Measurements from ENCODE around the gene NCOA7.
A peak's percentile ranks its signal among the peaks of the same experiment; 100 is the strongest.
"Not testable (repeated sequence)": the region's sequence is repeated elsewhere in the genome, so short reads cannot be mapped to it uniquely, and the experiment has no call there.

Gene NCOA7

GRCh38 chr6:125791151-125791819 is 525 bp downstream of the NCOA7 start:
- DNase-seq (ENCODE audit: low spot score): peak; percentile 56

GRCh38 chr6:125791820-125792165 is 1.0 kb downstream of the NCOA7 start:
- DNase-seq (ENCODE audit: low spot score): no peak

- no peak for DNase-seq (ENCODE audit: low spot score)
Measured at GRCh38 chr6:125792172-125792571, 1.4 kb downstream of the NCOA7 start.

GRCh38 chr6:125792680-125793079 is 1.9 kb downstream of the NCOA7 start:
- no peak for DNase-seq (ENCODE audit: low spot score)

GRCh38 chr6:125793280-125793679 is 2.5 kb downstream of the NCOA7 start:
- no peak for DNase-seq (ENCODE audit: low spot score)

GRCh38 chr6:125793863-125794262 is 3.1 kb downstream of the NCOA7 start:
- no peak for DNase-seq (ENCODE audit: low spot score)

- DNase-seq (ENCODE audit: low spot score): no peak
Measured at GRCh38 chr6:125794342-125795137, 3.8 kb downstream of the NCOA7 start.

- DNase-seq (ENCODE audit: low spot score): no peak
Measured at GRCh38 chr6:125795301-125795700, 4.5 kb downstream of the NCOA7 start.

GRCh38 chr6:125797120-125797885 is 6.5 kb downstream of the NCOA7 start:
- DNase-seq (ENCODE audit: low spot score): no peak

- no peak for DNase-seq (ENCODE audit: low spot score)
Measured at GRCh38 chr6:125797886-125798444, 7.2 kb downstream of the NCOA7 start.

GRCh38 chr6:125798734-125799508 is 8.2 kb downstream of the NCOA7 start:
- DNase-seq (ENCODE audit: low spot score): no peak

- no peak for DNase-seq (ENCODE audit: low spot score)
Measured at GRCh38 chr6:125802383-125802782, 11.6 kb downstream of the NCOA7 start.

- no peak for DNase-seq (ENCODE audit: low spot score)
Measured at GRCh38 chr6:125802943-125803377, 12.2 kb downstream of the NCOA7 start.

- DNase-seq (ENCODE audit: low spot score): no peak
Measured at GRCh38 chr6:125804264-125804663, 13.5 kb downstream of the NCOA7 start.

GRCh38 chr6:125804866-125805425 is 14.2 kb downstream of the NCOA7 start:
- not testable (repeated sequence) for DNase-seq (ENCODE audit: low spot score)

- no peak for DNase-seq (ENCODE audit: low spot score)
Measured at GRCh38 chr6:125806813-125807212, 16.1 kb downstream of the NCOA7 start.

- DNase-seq (ENCODE audit: low spot score): no peak
Measured at GRCh38 chr6:125807293-125807692, 16.5 kb downstream of the NCOA7 start.

- no peak for DNase-seq (ENCODE audit: low spot score)
Measured at GRCh38 chr6:125808060-125808459, 17.3 kb downstream of the NCOA7 start.

GRCh38 chr6:125808591-125808990 is 17.8 kb downstream of the NCOA7 start:
- no peak for DNase-seq (ENCODE audit: low spot score)

GRCh38 chr6:125809570-125810170 is 18.9 kb downstream of the NCOA7 start:
- DNase-seq (ENCODE audit: low spot score): no peak

GRCh38 chr6:125810445-125810844 is 19.7 kb downstream of the NCOA7 start:
- no peak for DNase-seq (ENCODE audit: low spot score)

All from hematopoietic multipotent progenitor cell treated with erythropoietin and hydrocortisone succinate and interleukin-3 and kit ligand, for 15 days (in vitro differentiated cells).